GM12892 (cell line): ENCODE measurements around the gene SPSB1.

Experiments used
- POLR2A ChIP-seq: IDR thresholded peaks from 2 replicates; pipeline ENCODE4 v1.6.1; 2011; ENCODE audit warnings: low read depth, low read length, control low read depth
- POLR2AphosphoS5 ChIP-seq: IDR thresholded peaks from 2 replicates; pipeline ENCODE4 v1.6.1; 2011; ENCODE audit warnings: low read depth, low read length, control low read depth
- TAF1 ChIP-seq: IDR thresholded peaks from 2 replicates; pipeline ENCODE4 v1.6.1; 2011; ENCODE audit warnings: low read depth, mild to moderate bottlenecking, control low read depth, low read length, borderline replicate concordance

DNA sequence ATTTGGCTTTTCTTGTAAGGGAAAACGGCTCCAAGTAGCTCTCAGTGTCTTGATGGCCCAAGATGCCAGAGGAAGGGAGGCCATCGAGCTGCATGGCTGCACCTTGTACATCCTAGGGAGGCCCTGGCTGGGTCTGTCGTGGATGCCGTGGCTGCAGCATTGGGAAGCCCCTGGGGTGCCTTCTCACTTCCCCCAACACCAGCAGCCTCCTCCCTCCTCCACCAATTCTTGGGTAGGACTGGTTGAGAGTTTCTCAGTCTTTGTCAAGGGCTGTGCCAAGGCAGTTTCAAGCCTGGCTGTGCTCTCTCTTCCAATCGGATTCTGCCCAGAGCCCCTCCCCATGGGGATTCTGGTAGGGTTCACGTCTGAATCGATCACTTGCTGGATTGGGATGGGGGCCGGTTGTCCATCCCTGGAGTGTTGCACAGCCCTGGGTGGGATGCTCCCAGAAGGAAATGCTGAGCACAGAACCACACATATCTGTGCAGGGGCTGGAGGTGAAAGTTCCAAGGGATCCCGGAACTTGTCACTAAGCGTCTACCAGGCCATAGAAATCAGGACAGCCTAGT, 14.0 kb upstream of the SPSB1 start:
- TF ChIP-seq TAF1 (no peak), POLR2A (no peak), POLR2AphosphoS5 (no peak)
